Measurements from ENCODE around the gene KRTAP5-3. TPM values are rescaled to one million over a fixed set of nuclear protein-coding genes. Genes with fewer than 3 reads are reported as not detected.

KRTAP5-3 gene
- total and polyA plus RNA-seq, 9 of the 15 experiments (the other 6 are each of a cell fraction or from before 2014, with no cell fraction given): not detected

DNA sequence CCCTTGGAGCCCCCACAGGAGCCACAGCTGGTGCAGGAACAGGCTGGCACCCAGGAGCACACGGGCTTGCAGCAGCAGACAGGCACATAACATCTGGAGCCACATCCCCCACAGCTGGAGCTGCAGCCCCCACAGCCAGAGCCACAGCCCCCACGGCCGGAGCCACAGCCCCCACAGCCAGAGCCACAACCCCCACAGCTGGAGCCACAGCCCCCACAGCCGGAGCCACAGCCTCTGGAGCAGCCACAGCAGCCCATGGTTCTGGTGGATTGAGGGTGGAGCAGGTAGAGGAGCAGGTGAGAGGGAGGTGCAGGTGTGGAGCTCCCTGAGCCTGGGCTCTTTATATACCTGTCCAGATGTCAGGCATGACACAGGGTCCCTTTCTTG is 10.3 kb downstream of the KRTAP5-3 start, which contains the start of gene KRTAP5-2:
TSS of gene KRTAP5-2 (minus strand) at position 301 of the 387 bp plus-strand sequence. CDS start at position 257, 44 bp downstream.
- Histone ChIP-seq H3K4me1 (replicated peaks in 1 of 2; ENCODE audit: control insufficient read depth in 2 of 2, insufficient read depth in 2 of 2, low read length in 2 of 2) (no peaks in the 10 kb centered on the region), H4K20me1 (replicated peaks; ENCODE audit: control insufficient read depth, insufficient read depth, low read length) (peaks cover 4% of the 10 kb centered on the region; the same call in 1 of the 2 replicates), H3K9me1 (ENCODE audit: control insufficient read depth, insufficient read depth, low read length) (no peaks in the 10 kb centered on the region), H3K27ac (ENCODE audit: extremely low read depth, low read depth, low read length) (no peak within 1 kb of the TSS), H2AFZ (ENCODE audit: low read depth, low read length) (no peak within 1 kb of the TSS), H3K27me3 (ENCODE audit: control insufficient read depth in 2 of 2, insufficient read depth in 2 of 2, low read length in 2 of 2) (peaks cover 9 to 21% of the 10 kb centered on the region in 2 experiments; a peak in 3 of 5 replicates), H3K4me3 (no peak within 1 kb of the TSS), H3K9ac (ENCODE audit: insufficient read depth in 1 of 2, low read depth in 2 of 2, low read length in 2 of 2) (no peak within 1 kb of the TSS), H3K4me2 (ENCODE audit: insufficient read depth, low read length) (no peak within 1 kb of the TSS), H3K9me3 (replicated peaks; ENCODE audit: control insufficient read depth, insufficient read depth, low read depth, low read length) (no peaks in the 10 kb centered on the region), H3K79me2 (ENCODE audit: control insufficient read depth, insufficient read depth, low read length) (no peaks in the 10 kb centered on the region), H3K36me3 (ENCODE audit: control insufficient read depth, insufficient read depth, low read length) (no peaks in the 10 kb centered on the region)
- CTCF ChIA-PET (ENCODE audit: low intra/inter-chr PET ratio): no interaction called here
- intact Hi-C loops (cut with micrococcal nuclease) (no loop called here), in situ Hi-C loops (cut with MboI) (no loop called here)
- POLR2A ChIA-PET: no interaction called here
- ATAC-seq (no peak), FAIRE-seq (no peak), DNase-seq (ENCODE audit: extremely low read depth in 1 of 4, low spot score in 3 of 4) (no peak)
- no TSS peak for BruUV-seq (replicated peaks)
- 0% methylated on average over 2 of the region's 4 CpGs for WGBS (ENCODE audit: insufficient coverage, low coverage, missing lambda C conversion rate)
- TF ChIP-seq SOX6 (IDR thresholded peaks at IDR 0.05): no peak
- no peak for TF ChIP-seq CBX5 (IDR thresholded peaks at IDR 0.05; ENCODE audit: borderline replicate concordance, low read depth)
- TF ChIP-seq HSF4 (CRISPR knock-in tag; IDR thresholded peaks at IDR 0.05; ENCODE audit: borderline replicate concordance): no peak
- no peak for TF ChIP-seq SP1 (CRISPR knock-in tag; IDR thresholded peaks at IDR 0.05)
- no peak for TF ChIP-seq NFE2L1 (tag; IDR thresholded peaks at IDR 0.05; ENCODE audit: borderline replicate concordance, low read depth)
- no peak for TF ChIP-seq ZNF24 (IDR thresholded peaks at IDR 0.05)
- TF ChIP-seq, protein P1, sequence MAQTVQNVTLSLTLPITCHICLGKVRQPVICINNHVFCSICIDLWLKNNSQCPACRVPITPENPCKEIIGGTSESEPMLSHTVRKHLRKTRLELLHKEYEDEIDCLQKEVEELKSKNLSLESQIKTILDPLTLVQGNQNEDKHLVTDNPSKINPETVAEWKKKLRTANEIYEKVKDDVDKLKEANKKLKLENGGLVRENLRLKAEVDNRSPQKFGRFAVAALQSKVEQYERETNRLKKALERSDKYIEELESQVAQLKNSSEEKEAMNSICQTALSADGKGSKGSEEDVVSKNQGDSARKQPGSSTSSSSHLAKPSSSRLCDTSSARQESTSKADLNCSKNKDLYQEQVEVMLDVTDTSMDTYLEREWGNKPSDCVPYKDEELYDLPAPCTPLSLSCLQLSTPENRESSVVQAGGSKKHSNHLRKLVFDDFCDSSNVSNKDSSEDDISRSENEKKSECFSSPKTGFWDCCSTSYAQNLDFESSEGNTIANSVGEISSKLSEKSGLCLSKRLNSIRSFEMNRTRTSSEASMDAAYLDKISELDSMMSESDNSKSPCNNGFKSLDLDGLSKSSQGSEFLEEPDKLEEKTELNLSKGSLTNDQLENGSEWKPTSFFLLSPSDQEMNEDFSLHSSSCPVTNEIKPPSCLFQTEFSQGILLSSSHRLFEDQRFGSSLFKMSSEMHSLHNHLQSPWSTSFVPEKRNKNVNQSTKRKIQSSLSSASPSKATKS (CRISPR knock-in tag; IDR thresholded peaks at IDR 0.05): no peak
- TF ChIP-seq ETV1 (tag; conservative IDR thresholded peaks at IDR 0.05; ENCODE audit: low read depth): no peak
- TF ChIP-seq, protein P2, sequence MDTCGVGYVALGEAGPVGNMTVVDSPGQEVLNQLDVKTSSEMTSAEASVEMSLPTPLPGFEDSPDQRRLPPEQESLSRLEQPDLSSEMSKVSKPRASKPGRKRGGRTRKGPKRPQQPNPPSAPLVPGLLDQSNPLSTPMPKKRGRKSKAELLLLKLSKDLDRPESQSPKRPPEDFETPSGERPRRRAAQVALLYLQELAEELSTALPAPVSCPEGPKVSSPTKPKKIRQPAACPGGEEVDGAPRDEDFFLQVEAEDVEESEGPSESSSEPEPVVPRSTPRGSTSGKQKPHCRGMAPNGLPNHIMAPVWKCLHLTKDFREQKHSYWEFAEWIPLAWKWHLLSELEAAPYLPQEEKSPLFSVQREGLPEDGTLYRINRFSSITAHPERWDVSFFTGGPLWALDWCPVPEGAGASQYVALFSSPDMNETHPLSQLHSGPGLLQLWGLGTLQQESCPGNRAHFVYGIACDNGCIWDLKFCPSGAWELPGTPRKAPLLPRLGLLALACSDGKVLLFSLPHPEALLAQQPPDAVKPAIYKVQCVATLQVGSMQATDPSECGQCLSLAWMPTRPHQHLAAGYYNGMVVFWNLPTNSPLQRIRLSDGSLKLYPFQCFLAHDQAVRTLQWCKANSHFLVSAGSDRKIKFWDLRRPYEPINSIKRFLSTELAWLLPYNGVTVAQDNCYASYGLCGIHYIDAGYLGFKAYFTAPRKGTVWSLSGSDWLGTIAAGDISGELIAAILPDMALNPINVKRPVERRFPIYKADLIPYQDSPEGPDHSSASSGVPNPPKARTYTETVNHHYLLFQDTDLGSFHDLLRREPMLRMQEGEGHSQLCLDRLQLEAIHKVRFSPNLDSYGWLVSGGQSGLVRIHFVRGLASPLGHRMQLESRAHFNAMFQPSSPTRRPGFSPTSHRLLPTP (IDR thresholded peaks at IDR 0.05; ENCODE audit: borderline replicate concordance, extremely low read depth, insufficient read length): no peak
- TF ChIP-seq, protein P3, sequence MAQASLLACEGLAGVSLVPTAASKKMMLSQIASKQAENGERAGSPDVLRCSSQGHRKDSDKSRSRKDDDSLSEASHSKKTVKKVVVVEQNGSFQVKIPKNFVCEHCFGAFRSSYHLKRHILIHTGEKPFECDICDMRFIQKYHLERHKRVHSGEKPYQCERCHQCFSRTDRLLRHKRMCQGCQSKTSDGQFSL (CRISPR knock-in tag; IDR thresholded peaks at IDR 0.05): no peak
- TF ChIP-seq, protein P3 (tag; IDR thresholded peaks at IDR 0.05): no peak
- TF ChIP-seq NBN (IDR thresholded peaks at IDR 0.05; ENCODE audit: low read depth): no peak
- TF ChIP-seq ZBED1 (IDR thresholded peaks at IDR 0.05): no peak
- TF ChIP-seq, protein P4, sequence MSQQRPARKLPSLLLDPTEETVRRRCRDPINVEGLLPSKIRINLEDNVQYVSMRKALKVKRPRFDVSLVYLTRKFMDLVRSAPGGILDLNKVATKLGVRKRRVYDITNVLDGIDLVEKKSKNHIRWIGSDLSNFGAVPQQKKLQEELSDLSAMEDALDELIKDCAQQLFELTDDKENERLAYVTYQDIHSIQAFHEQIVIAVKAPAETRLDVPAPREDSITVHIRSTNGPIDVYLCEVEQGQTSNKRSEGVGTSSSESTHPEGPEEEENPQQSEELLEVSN (IDR thresholded peaks at IDR 0.05; ENCODE audit: borderline replicate concordance in 1 of 2, extremely low read depth in 1 of 2, insufficient read depth in 1 of 2, insufficient read length in 1 of 2, low read depth in 1 of 2, low read length in 1 of 2, poor library complexity in 1 of 2, severe bottlenecking in 1 of 2): no peak
- TF ChIP-seq TEAD2 (tag; IDR thresholded peaks at IDR 0.05): no peak
- TF ChIP-seq, protein P5, sequence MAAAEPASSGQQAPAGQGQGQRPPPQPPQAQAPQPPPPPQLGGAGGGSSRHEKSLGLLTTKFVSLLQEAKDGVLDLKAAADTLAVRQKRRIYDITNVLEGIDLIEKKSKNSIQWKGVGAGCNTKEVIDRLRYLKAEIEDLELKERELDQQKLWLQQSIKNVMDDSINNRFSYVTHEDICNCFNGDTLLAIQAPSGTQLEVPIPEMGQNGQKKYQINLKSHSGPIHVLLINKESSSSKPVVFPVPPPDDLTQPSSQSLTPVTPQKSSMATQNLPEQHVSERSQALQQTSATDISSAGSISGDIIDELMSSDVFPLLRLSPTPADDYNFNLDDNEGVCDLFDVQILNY (CRISPR knock-in tag; IDR thresholded peaks at IDR 0.05): no peak

Data from K562 (cell line).